Transverse colon (tissue), 4 donors: ENCODE data around the gene PPP2R2C.

Experiments
- CTCF ChIP-seq, 5 experiments: fragments of 200-600 bp in 3 of 5; fragments of 450-650 bp in 2 of 5; sonication (generic) in 3 of 5; IDR thresholded peaks; 1 replicate in 2 of 5; 2 replicates in 3 of 5; pipeline ENCODE4 v1.5.1; 2016 to 2017; ENCODE audit warnings: antibody characterized with exemption in 5 of 5, inconsistent platforms in 3 of 5, mild to moderate bottlenecking in 2 of 5, moderate library complexity in 1 of 5
- POLR2AphosphoS5 ChIP-seq, 3 donors: sonication (generic); formaldehyde crosslinking; IDR thresholded peaks; one replicate each; pipeline ENCODE4 v1.6.1; 2016; ENCODE audit warnings: antibody characterized with exemption in 3 of 3

GRCh38 chr4:6471307-6472007, 957 bp downstream of the PPP2R2C start:
- TF ChIP-seq POLR2AphosphoS5 (IDR thresholded peaks at IDR 0.05) (no peak), CTCF (IDR thresholded peaks at IDR 0.05) (no peak)
